PFSK-1 (cell line): ENCODE measurements around the gene SIL1.

Experiments used
- FOXP2 ChIP-seq: optimal IDR thresholded peaks from 2 replicates; pipeline ENCODE3; 2011; ENCODE audit warnings: borderline replicate concordance, control low read depth, inconsistent platforms; ENCODE audit not compliant: insufficient read depth; ENCODE audit errors: extremely low read length, extremely low read depth
- POLR2AphosphoS5 ChIP-seq: IDR thresholded peaks from 2 replicates; pipeline ENCODE4 v1.6.1; 2012; ENCODE audit warnings: low read depth, mild to moderate bottlenecking, control low read depth, low read length, moderate library complexity
- SIN3A ChIP-seq: IDR thresholded peaks from 2 replicates; pipeline ENCODE4 v1.6.1; 2012; ENCODE audit warnings: mild to moderate bottlenecking, low read length, moderate library complexity, borderline replicate concordance; ENCODE audit not compliant: insufficient read depth
- TAF1 ChIP-seq: IDR thresholded peaks from 2 replicates; pipeline ENCODE4 v1.6.1; 2012; ENCODE audit warnings: low read length, control low read depth, borderline replicate concordance; ENCODE audit not compliant: insufficient read depth
- TF ChIP-seq, protein P1 (sequence below), 2 experiments: IDR thresholded peaks; 2 replicates each; pipeline versions ENCODE4 v1.6.1 to v1.8.0; 2011 to 2012; ENCODE audit warnings: low read depth in 2 of 2, low read length in 2 of 2, control low read depth in 1 of 2, inconsistent platforms in 1 of 2, mild to moderate bottlenecking in 1 of 2, moderate library complexity in 1 of 2; ENCODE audit not compliant: insufficient read depth in 1 of 2

DNA sequence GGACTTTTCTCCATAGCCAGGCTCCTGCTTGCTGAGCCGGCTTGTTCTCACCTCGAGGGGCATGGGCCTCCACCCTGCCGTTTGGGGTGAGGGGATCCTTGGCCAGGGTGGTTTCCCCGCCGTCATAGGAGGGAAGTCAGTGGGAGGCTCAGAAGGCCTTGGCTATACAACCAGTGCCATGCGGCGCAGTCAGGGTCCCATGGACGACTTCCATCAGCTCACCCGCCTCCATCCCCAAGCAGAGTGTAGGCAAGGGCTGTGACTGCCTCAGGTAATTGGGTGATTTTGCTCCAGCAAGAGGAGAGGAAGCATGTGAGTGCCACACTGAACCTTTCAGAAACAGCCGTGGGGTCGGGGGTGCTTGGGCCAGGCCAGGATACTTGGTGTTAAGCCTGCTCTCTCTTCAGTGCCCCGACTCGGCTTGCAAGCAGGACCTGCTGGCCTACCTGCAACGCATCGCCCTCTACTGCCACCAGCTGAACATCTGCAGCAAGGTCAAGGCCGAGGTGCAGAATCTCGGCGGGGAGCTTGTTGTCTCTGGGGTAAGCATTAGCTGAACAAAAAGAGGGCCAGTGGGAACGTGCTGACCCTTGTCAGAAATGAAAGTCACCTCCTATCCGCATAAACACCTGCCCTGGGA is 265.9 kb downstream of the SIL1 start:
- no peak for TF ChIP-seq SIN3A
- TF ChIP-seq POLR2AphosphoS5 = no peak
- no peak for TF ChIP-seq TAF1
- TF ChIP-seq, protein P1, sequence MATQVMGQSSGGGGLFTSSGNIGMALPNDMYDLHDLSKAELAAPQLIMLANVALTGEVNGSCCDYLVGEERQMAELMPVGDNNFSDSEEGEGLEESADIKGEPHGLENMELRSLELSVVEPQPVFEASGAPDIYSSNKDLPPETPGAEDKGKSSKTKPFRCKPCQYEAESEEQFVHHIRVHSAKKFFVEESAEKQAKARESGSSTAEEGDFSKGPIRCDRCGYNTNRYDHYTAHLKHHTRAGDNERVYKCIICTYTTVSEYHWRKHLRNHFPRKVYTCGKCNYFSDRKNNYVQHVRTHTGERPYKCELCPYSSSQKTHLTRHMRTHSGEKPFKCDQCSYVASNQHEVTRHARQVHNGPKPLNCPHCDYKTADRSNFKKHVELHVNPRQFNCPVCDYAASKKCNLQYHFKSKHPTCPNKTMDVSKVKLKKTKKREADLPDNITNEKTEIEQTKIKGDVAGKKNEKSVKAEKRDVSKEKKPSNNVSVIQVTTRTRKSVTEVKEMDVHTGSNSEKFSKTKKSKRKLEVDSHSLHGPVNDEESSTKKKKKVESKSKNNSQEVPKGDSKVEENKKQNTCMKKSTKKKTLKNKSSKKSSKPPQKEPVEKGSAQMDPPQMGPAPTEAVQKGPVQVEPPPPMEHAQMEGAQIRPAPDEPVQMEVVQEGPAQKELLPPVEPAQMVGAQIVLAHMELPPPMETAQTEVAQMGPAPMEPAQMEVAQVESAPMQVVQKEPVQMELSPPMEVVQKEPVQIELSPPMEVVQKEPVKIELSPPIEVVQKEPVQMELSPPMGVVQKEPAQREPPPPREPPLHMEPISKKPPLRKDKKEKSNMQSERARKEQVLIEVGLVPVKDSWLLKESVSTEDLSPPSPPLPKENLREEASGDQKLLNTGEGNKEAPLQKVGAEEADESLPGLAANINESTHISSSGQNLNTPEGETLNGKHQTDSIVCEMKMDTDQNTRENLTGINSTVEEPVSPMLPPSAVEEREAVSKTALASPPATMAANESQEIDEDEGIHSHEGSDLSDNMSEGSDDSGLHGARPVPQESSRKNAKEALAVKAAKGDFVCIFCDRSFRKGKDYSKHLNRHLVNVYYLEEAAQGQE (IDR thresholded peaks at IDR 0.05; ENCODE audit: insufficient read depth in 1 of 2, low read depth in 2 of 2, low read length in 2 of 2) = no peak
- TF ChIP-seq FOXP2 = no peak
